HG03064 (cell line): ENCODE measurements around the gene NEGR1.

Source experiments
- ATAC-seq: cut with Tn5 transposase; IDR thresholded peaks from one replicate; pipeline ENCODE4 v1.9.1; 2021; ENCODE audit warnings: low read depth; ENCODE audit not compliant: unreplicated experiment

Gene NEGR1

GRCh38 chr1:72056516-72056915 lies 225.8 kb downstream of the NEGR1 start:
- no peak for ATAC-seq

- ATAC-seq: no peak
Measured at GRCh38 chr1:72051538-72051937, 230.8 kb downstream of the NEGR1 start.

- ATAC-seq: no peak
Measured at GRCh38 chr1:72050551-72050950, 231.8 kb downstream of the NEGR1 start.

- ATAC-seq: no peak
Measured at GRCh38 chr1:72037745-72038343, 244.5 kb downstream of the NEGR1 start.

GRCh38 chr1:72034827-72035226 lies 247.5 kb downstream of the NEGR1 start:
- no peak for ATAC-seq

- no peak for ATAC-seq
Measured at GRCh38 chr1:72023063-72023930, 259.0 kb downstream of the NEGR1 start.

GRCh38 chr1:72018562-72018961 lies 263.8 kb downstream of the NEGR1 start:
- ATAC-seq: no peak

- no peak for ATAC-seq
Measured at GRCh38 chr1:72015006-72015405, 267.3 kb downstream of the NEGR1 start.

GRCh38 chr1:72013161-72013560 lies 269.2 kb downstream of the NEGR1 start:
- ATAC-seq: no peak

GRCh38 chr1:72011721-72012120 lies 270.6 kb downstream of the NEGR1 start:
- no peak for ATAC-seq

GRCh38 chr1:72010094-72010431 lies 272.3 kb downstream of the NEGR1 start:
- ATAC-seq: no peak

- ATAC-seq: no peak
Measured at GRCh38 chr1:72009173-72010093, 272.9 kb downstream of the NEGR1 start.

- no peak for ATAC-seq
Measured at GRCh38 chr1:72007312-72007711, 275.0 kb downstream of the NEGR1 start.

- no peak for ATAC-seq
Measured at GRCh38 chr1:72006092-72006491, 276.2 kb downstream of the NEGR1 start.

GRCh38 chr1:72003092-72003491 lies 279.2 kb downstream of the NEGR1 start:
- ATAC-seq: no peak

- ATAC-seq: no peak
Measured at GRCh38 chr1:72000809-72001208, 281.5 kb downstream of the NEGR1 start.

- no peak for ATAC-seq
Measured at GRCh38 chr1:71994646-71995045, 287.7 kb downstream of the NEGR1 start.

- ATAC-seq: no peak
Measured at GRCh38 chr1:71987181-71987580, 295.2 kb downstream of the NEGR1 start.

GRCh38 chr1:71986160-71986559 lies 296.2 kb downstream of the NEGR1 start:
- no peak for ATAC-seq

GRCh38 chr1:71980556-71980955 lies 301.8 kb downstream of the NEGR1 start:
- no peak for ATAC-seq

- no peak for ATAC-seq
Measured at GRCh38 chr1:71979882-71980281, 302.5 kb downstream of the NEGR1 start.
